ENCODE results near the gene MRPL42. TPM values are rescaled to one million over a fixed set of nuclear protein-coding genes. Genes with fewer than 3 reads are reported as not detected.

MRPL42 gene
- total and polyA plus RNA-seq, 10 donors, result 17.9 to 56.8 (median 44.2) TPM

GRCh38 chr12:93434256-93434865, 33.0 kb upstream of the MRPL42 start:
- WGBS, 5 donors, result 32 to 57% (median 48%) methylated on average over 5 of the region's 5 CpGs
- intact Hi-C loops (cut with DNase I; ENCODE audit: low total_unique reads), result no loop called here
- TF ChIP-seq POLR2A (IDR thresholded peaks at IDR 0.05) (no peak), POLR2AphosphoS5 (IDR thresholded peaks at IDR 0.05) (no peak), CTCF (IDR thresholded peaks at IDR 0.05 in 8 of 11, conservative IDR thresholded peaks at IDR 0.05 in 3 of 11) (no peak)
- Histone ChIP-seq H3K27ac (peak overlapping the region in 6 of 8 donors; percentile 0 to 64 (median 53)), H3K4me1 (peaks cover 50 to 100% (median 85%) of the 10 kb centered on the region in 6 donors), H3K27me3 (replicated peaks in 1 of 7) (no peaks in the 10 kb centered on the region), H3K9me3 (no peaks in the 10 kb centered on the region), H3K4me3 (peak overlapping the region in 2 of 8 donors; percentile 4 to 36), H3K36me3 (no peaks in the 10 kb centered on the region)
- DNase-seq, result no peak

GRCh38 chr12:93438266-93439050, 28.9 kb upstream of the MRPL42 start:
- Histone ChIP-seq H3K4me3 (no peak overlapping the region), H3K4me1 (peaks cover 62 to 89% (median 84%) of the 10 kb centered on the region in 6 donors), H3K9me3 (no peaks in the 10 kb centered on the region), H3K27me3 (replicated peaks in 1 of 7) (no peaks in the 10 kb centered on the region), H3K27ac (peak overlapping the region in 1 of 8 donors; percentile 55), H3K36me3 (no peaks in the 10 kb centered on the region)
- DNase-seq, result no peak
- TF ChIP-seq POLR2AphosphoS5 (IDR thresholded peaks at IDR 0.05) (no peak), POLR2A (IDR thresholded peaks at IDR 0.05) (no peak), CTCF (IDR thresholded peaks at IDR 0.05 in 8 of 11, conservative IDR thresholded peaks at IDR 0.05 in 3 of 11) (no peak)
- intact Hi-C loops (cut with DNase I; ENCODE audit: low total_unique reads), result no loop called here
- WGBS, 5 donors, result 59 to 69% (median 67%) methylated on average over 3 of the region's 3 CpGs

- 21 to 28% (median 22%) methylated on average over 12 of the region's 12 CpGs for WGBS, 5 donors
- TF ChIP-seq POLR2AphosphoS5 (IDR thresholded peaks at IDR 0.05) (no peak), POLR2A (IDR thresholded peaks at IDR 0.05) (no peak), CTCF (IDR thresholded peaks at IDR 0.05 in 8 of 11, conservative IDR thresholded peaks at IDR 0.05 in 3 of 11) (no peak)
- Histone ChIP-seq H3K4me3 (peak overlapping the region; percentile 91 to 100 (median 99)), H3K27ac (peak overlapping the region in 7 of 8 donors; percentile 73 to 96 (median 94)), H3K4me1 (peaks cover 49 to 71% (median 67%) of the 10 kb centered on the region in 6 donors), H3K9me3 (no peaks in the 10 kb centered on the region), H3K36me3 (no peaks in the 10 kb centered on the region), H3K27me3 (replicated peaks in 1 of 7) (no peaks in the 10 kb centered on the region)
- no peak for DNase-seq
- intact Hi-C loops (cut with DNase I; ENCODE audit: low total_unique reads), result no loop called here
These were observed 27.1 kb upstream of the MRPL42 start for GRCh38 chr12:93440043-93440835.
